Calu3 (cell line): ENCODE measurements around the gene RBM8A. TPM values are rescaled to one million over a fixed set of nuclear protein-coding genes. Genes with fewer than 3 reads are reported as not detected.

ENCODE experiments used
- Bru-seq: library from RNA; stranded (reverse); fragments of 400-500 nt; gene quantifications from one replicate; lab custom pipeline; 2021; lab: Mats Ljungman, UMichigan
- BruChase-seq, 2 experiments: library from RNA; stranded (reverse); fragments of 400-500 nt; gene quantifications; one replicate each; lab custom pipeline; 2021; lab: Mats Ljungman, UMichigan
- BruUV-seq: library from RNA; stranded (reverse); fragments of 400-500 nt; replicated peaks from 2 replicates; lab custom pipeline; 2021; lab: Mats Ljungman, UMichigan
- CTCF ChIA-PET: fragments of 300-600 bp; sonication (Branson Sonifier 250); formaldehyde crosslinking; loops from one replicate; lab custom pipeline; 2022; ENCODE audit warnings: antibody characterized with exemption; lab: Charles Lee
- DNase-seq: peaks from one replicate; pipeline ENCODE4 v3.0.0; 2022
- H3K27ac Mint-ChIP-seq: one replicate; pipeline ENCODE4 v1.8.0; 2022; ENCODE audit warnings: mixed read lengths; ENCODE audit not compliant: unreplicated experiment
- H3K27me3 Mint-ChIP-seq: one replicate; pipeline ENCODE4 v1.8.0; 2022; ENCODE audit warnings: mixed read lengths; ENCODE audit not compliant: unreplicated experiment
- H3K36me3 Mint-ChIP-seq: one replicate; pipeline ENCODE4 v1.8.0; 2022; ENCODE audit warnings: mild to moderate bottlenecking, moderate library complexity, mixed read lengths; ENCODE audit not compliant: insufficient read depth, unreplicated experiment
- H3K4me1 Mint-ChIP-seq: one replicate; pipeline ENCODE4 v1.8.0; 2022; ENCODE audit warnings: mild to moderate bottlenecking, low read depth, mixed read lengths; ENCODE audit not compliant: unreplicated experiment
- H3K4me3 Mint-ChIP-seq: one replicate; pipeline ENCODE4 v1.8.0; 2022; ENCODE audit warnings: mild to moderate bottlenecking, low read depth, moderate library complexity, mixed read lengths; ENCODE audit not compliant: unreplicated experiment
- H3K9me3 Mint-ChIP-seq: one replicate; pipeline ENCODE4 v1.8.0; 2022; ENCODE audit warnings: low read depth, mixed read lengths; ENCODE audit not compliant: unreplicated experiment
- intact Hi-C: fragments of 100-400 bp; cut with micrococcal nuclease; formaldehyde crosslinking; loops from one replicate; pipeline ENCODE4 v1.10.0; 2022; ENCODE audit not compliant: unreplicated experiment
- long read RNA-seq: library from polyadenylated mRNA; stranded (forward); transcript quantifications from one replicate; pipeline ENCODE4 v2.0.0, GENCODE V29; 2022
- total RNA-seq: library from RNA; stranded (reverse); gene quantifications from 2 replicates; pipeline ENCODE4 v1.2.3, GENCODE V29; 2022
- TF ChIP-seq, protein P1 (sequence below): fragments of 200-600 bp; IDR thresholded peaks from one replicate; pipeline ENCODE4 v1.8.0; 2022; ENCODE audit warnings: antibody characterized with exemption; ENCODE audit not compliant: unreplicated experiment

The RBM8A gene
- total RNA-seq, result 167 and 177 TPM in 2 replicates
- percentile 93 among the genes with signal in this experiment for Bru-seq, nascent RNA
- BruChase-seq, experiment 1, labeled RNA remaining after a 6-hour chase, result percentile 99 among the genes with signal in this experiment
- BruChase-seq, experiment 2, labeled RNA remaining after a 2-hour chase, result percentile 98 among the genes with signal in this experiment
- long read RNA-seq, full-length matches to known transcripts, result 236 of 345 reads
- long read RNA-seq, partial matches to known transcripts, result 82 of 345 reads
- long read RNA-seq, other reads (novel, unspliced or antisense), result 27 of 345 reads

GRCh38 chr1:145927063-145927886 lies at the start of gene RBM8A:
RBM8A (minus strand) TSS chr1:145927484; CDS start chr1:145927426, 58 bp downstream.
- Mint-ChIP-seq H3K9me3 (no peaks in the 10 kb centered on the region), H3K27me3 (no peaks in the 10 kb centered on the region), H3K4me3 (no peak within 1 kb of the TSS), H3K4me1 (peaks cover 16% of the 10 kb centered on the region), H3K27ac (no peak within 1 kb of the TSS), H3K36me3 (peaks cover 16% of the 10 kb centered on the region)
- CTCF ChIA-PET, result interaction anchor here (0.5 to 2.2 kb wide), 19 partner anchors 8 to 110 kb away, joined by 3 to 17 read pairs (median 4); partner anchors contain the start of genes ANKRD34A, LIX1L, NUDT17 and PEX11B
- TF ChIP-seq, protein P1, sequence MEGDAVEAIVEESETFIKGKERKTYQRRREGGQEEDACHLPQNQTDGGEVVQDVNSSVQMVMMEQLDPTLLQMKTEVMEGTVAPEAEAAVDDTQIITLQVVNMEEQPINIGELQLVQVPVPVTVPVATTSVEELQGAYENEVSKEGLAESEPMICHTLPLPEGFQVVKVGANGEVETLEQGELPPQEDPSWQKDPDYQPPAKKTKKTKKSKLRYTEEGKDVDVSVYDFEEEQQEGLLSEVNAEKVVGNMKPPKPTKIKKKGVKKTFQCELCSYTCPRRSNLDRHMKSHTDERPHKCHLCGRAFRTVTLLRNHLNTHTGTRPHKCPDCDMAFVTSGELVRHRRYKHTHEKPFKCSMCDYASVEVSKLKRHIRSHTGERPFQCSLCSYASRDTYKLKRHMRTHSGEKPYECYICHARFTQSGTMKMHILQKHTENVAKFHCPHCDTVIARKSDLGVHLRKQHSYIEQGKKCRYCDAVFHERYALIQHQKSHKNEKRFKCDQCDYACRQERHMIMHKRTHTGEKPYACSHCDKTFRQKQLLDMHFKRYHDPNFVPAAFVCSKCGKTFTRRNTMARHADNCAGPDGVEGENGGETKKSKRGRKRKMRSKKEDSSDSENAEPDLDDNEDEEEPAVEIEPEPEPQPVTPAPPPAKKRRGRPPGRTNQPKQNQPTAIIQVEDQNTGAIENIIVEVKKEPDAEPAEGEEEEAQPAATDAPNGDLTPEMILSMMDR, result peak; percentile 82
- intact Hi-C loops, result loop anchor here (2.0 to 5.0 kb wide), 2 partner anchors 35 to 38 kb away; partner anchors contain the start of genes ANKRD34A and POLR3GL
- BruUV-seq, result no TSS peak
- peak; percentile 95 for DNase-seq

DNA sequence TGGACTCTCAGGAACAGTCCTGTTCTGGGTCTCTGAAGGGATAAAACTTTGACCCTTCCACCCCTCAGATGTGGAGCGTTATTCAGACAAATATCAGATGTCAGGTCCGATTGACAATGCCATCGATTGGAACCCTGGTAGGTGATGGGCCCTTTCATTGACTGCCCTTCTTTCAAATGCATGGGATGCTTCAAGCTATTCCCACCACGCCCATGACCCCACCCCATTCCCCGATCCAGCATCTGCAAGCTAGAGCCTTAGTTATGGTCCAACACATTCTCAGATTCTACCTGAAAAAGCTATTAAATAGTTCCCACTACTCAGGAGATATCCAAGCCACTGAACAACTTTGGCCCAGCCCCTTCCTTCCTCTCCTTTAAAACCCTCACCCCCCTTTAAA lies 49.7 kb upstream of the RBM8A start:
- no peaks in the 10 kb centered on the region for H3K9me3 Mint-ChIP-seq
- H3K27ac Mint-ChIP-seq, result no peak overlapping the region
- H3K4me1 Mint-ChIP-seq, result no peaks in the 10 kb centered on the region
- no TSS peak for BruUV-seq
- intact Hi-C loops, result no loop called here
- TF ChIP-seq, protein P1, result no peak
- peaks cover 9% of the 10 kb centered on the region for H3K36me3 Mint-ChIP-seq
- CTCF ChIA-PET, result interaction anchor here (0.8 to 4.6 kb wide), 8 partner anchors 12 to 237 kb away, joined by 3 to 32 read pairs (median 5); partner anchors contain the start of genes ANKRD34A, POLR3GL and RBM8A
- no peak overlapping the region for H3K4me3 Mint-ChIP-seq
- H3K27me3 Mint-ChIP-seq, result no peaks in the 10 kb centered on the region
- DNase-seq, result no peak

- CTCF ChIA-PET, result no interaction called here
These were observed 47.9 kb upstream of the RBM8A start for GRCh38 chr1:145975216-145975615.

GRCh38 chr1:145974721-145975120 lies 47.4 kb upstream of the RBM8A start:
- BruUV-seq, result no TSS peak
- no peak overlapping the region for H3K27ac Mint-ChIP-seq
- no peaks in the 10 kb centered on the region for H3K4me1 Mint-ChIP-seq
- intact Hi-C loops, result no loop called here
- TF ChIP-seq, protein P1, result no peak
- peaks cover 9% of the 10 kb centered on the region for H3K36me3 Mint-ChIP-seq
- H3K27me3 Mint-ChIP-seq, result no peaks in the 10 kb centered on the region
- no peak for DNase-seq
- no peak overlapping the region for H3K4me3 Mint-ChIP-seq
- H3K9me3 Mint-ChIP-seq, result no peaks in the 10 kb centered on the region
- CTCF ChIA-PET, result no interaction called here

More at GRCh38 chr1:145975216-145975615, 47.9 kb upstream of the RBM8A start:
- H3K27ac Mint-ChIP-seq, result no peak overlapping the region
- H3K4me1 Mint-ChIP-seq, result no peaks in the 10 kb centered on the region
- peaks cover 9% of the 10 kb centered on the region for H3K36me3 Mint-ChIP-seq
- no peaks in the 10 kb centered on the region for H3K9me3 Mint-ChIP-seq
- H3K27me3 Mint-ChIP-seq, result no peaks in the 10 kb centered on the region
- no TSS peak for BruUV-seq
- intact Hi-C loops, result no loop called here
- no peak overlapping the region for H3K4me3 Mint-ChIP-seq
- TF ChIP-seq, protein P1, result no peak
- DNase-seq, result no peak
